Neural cell (in vitro differentiated cells): ENCODE results near the gene GPR26.

ENCODE experiments used
- CTCF ChIP-seq: fragments of 450-650 bp; IDR thresholded peaks from 2 replicates; pipeline ENCODE4 v1.5.1; 2014; ENCODE audit warnings: antibody characterized with exemption, mild to moderate bottlenecking, moderate library complexity; ENCODE audit not compliant: poor library complexity, severe bottlenecking
- EZH2 ChIP-seq: fragments of 200-600, 300-800 bp; shearing (Covaris generic), sonication (generic); IDR thresholded peaks from 2 replicates; pipeline ENCODE4 v1.6.1; 2014; ENCODE audit warnings: antibody characterized with exemption, low read length, borderline replicate concordance, mild to moderate bottlenecking; ENCODE audit not compliant: insufficient read depth, poor library complexity, severe bottlenecking
- POLR2AphosphoS5 ChIP-seq: IDR thresholded peaks from 2 replicates; pipeline ENCODE4 v1.6.1; 2012
- SMC3 ChIP-seq: fragments of 450-650 bp; conservative IDR thresholded peaks from 2 replicates; pipeline ENCODE4 v1.6.1; 2014; ENCODE audit warnings: antibody characterized with exemption, mild to moderate bottlenecking, moderate library complexity; ENCODE audit not compliant: poor library complexity
- TAF1 ChIP-seq: IDR thresholded peaks from 2 replicates; pipeline ENCODE4 v1.6.1; 2012; ENCODE audit warnings: low read depth

DNA sequence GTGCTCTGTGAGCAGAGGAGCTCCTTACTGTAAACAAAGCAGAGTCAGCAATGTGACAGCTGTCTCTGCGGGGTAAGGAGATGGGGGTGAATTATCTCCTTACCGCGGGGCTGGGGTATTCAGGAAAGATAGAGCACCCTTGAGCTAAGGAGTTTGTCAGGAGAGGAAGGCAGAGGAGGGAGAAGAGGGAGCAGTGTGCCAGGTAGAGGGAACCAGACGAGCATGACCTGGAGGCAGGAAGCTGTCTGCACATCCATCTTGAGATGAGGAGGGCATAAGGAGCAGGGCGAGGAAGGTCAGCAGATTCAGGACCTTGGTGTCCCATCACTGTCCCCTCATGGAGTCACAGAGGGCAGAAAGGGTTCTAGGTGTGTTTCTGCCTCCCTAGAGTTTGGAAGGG, 32.5 kb upstream of the GPR26 start:
- TF ChIP-seq TAF1 (no peak), CTCF (no peak), SMC3 (no peak), EZH2 (no peak), POLR2AphosphoS5 (no peak)
